Transverse colon (tissue), 4 donors: ENCODE data around the gene ABT1. TPM values are rescaled to one million over a fixed set of nuclear protein-coding genes. Genes with fewer than 3 reads are reported as not detected.
"Not testable (repeated sequence)": the region's sequence is repeated elsewhere in the genome, so short reads cannot be mapped to it uniquely, and the experiment has no call there.

ENCODE experiments used
- DNase-seq: peaks from one replicate; pipeline ENCODE4 v3.0.0-alpha.2; 2019
- H3K27ac ChIP-seq, 4 donors: fragments of 200-600 bp; sonication (generic); 2 replicates each; pipeline ENCODE4 v1.5.1; 2016 to 2018; ENCODE audit warnings: inconsistent platforms in 4 of 4
- H3K27me3 ChIP-seq: fragments of 200-600 bp; sonication (generic); 2 replicates; pipeline ENCODE4 v1.5.1; 2017; ENCODE audit warnings: inconsistent platforms
- H3K36me3 ChIP-seq, 4 donors: fragments of 200-600 bp; sonication (generic); 2 replicates each; pipeline ENCODE4 v1.5.1; 2017 to 2019; ENCODE audit warnings: inconsistent platforms in 4 of 4
- H3K4me1 ChIP-seq, 4 donors: fragments of 200-600 bp; sonication (generic); 2 replicates each; pipeline ENCODE4 v1.5.1; 2017 to 2020; ENCODE audit warnings: inconsistent platforms in 4 of 4
- H3K4me3 ChIP-seq, 4 donors: fragments of 200-600 bp; sonication (generic); 1 replicate in 1 of 4; 2 replicates in 3 of 4; pipeline versions ENCODE4 v1.5.1 to v1.6.1; 2017 to 2019; ENCODE audit warnings: inconsistent platforms in 4 of 4
- H3K9me3 ChIP-seq, 2 donors: fragments of 200-600 bp; sonication (generic); 2 replicates each; pipeline ENCODE4 v1.5.1; 2017 to 2019; ENCODE audit warnings: inconsistent platforms in 2 of 2
- EP300 ChIP-seq: sonication (generic); formaldehyde crosslinking; IDR thresholded peaks from one replicate; pipeline ENCODE4 v1.6.1; 2017; ENCODE audit warnings: antibody characterized with exemption, low read depth
- POLR2A ChIP-seq: fragments of 450-650 bp; IDR thresholded peaks from one replicate; pipeline ENCODE4 v1.6.1; 2016; ENCODE audit warnings: antibody characterized with exemption, mild to moderate bottlenecking, moderate library complexity
- POLR2AphosphoS5 ChIP-seq, 3 donors: sonication (generic); formaldehyde crosslinking; IDR thresholded peaks; one replicate each; pipeline ENCODE4 v1.6.1; 2016; ENCODE audit warnings: antibody characterized with exemption in 3 of 3
- WGBS, 2 donors: methylation state at CpG; one replicate each; pipeline ENCODE4 v1.1.5; 2018; ENCODE audit warnings: low coverage in 1 of 2; 5-methylcytosine and 5-hydroxymethylcytosine counted together
- in situ Hi-C, 4 donors: fragments of 200-750 bp; cut with MboI; loops; one replicate each; pipeline versions ENCODE4 v1.15.0 to v1.15.1; 2017; ENCODE audit warnings: low sequenced_read_pairs in 3 of 4, low pct_ligation_motif_present in 1 of 4, low pct_unique_long_range_greater_than_20kb in 1 of 4
- intact Hi-C: fragments of 100-400 bp; cut with DNase I; formaldehyde crosslinking; loops from one replicate; pipeline ENCODE4 v1.15.1; 2023; ENCODE audit warnings: low total_unique reads
- total RNA-seq, 4 donors: library from RNA; depleted of rRNA; stranded (reverse); fragments of >200 nt; gene quantifications; one replicate each; pipeline ENCODE4 v1.1.0, GENCODE V29; 2016
- TF ChIP-seq, protein P1 (sequence below), 5 experiments: fragments of 200-600 bp in 3 of 5; fragments of 450-650 bp in 2 of 5; sonication (generic) in 3 of 5; IDR thresholded peaks; 1 replicate in 2 of 5; 2 replicates in 3 of 5; pipeline ENCODE4 v1.5.1; 2016 to 2017; ENCODE audit warnings: antibody characterized with exemption in 5 of 5, inconsistent platforms in 3 of 5, mild to moderate bottlenecking in 2 of 5, moderate library complexity in 1 of 5

ABT1 gene
- 10 to 100 TPM in 3 of 4 donors, 1 to 10 TPM in 1; 5.6 to 16.5 (median 12.4) TPM for total RNA-seq

DNA sequence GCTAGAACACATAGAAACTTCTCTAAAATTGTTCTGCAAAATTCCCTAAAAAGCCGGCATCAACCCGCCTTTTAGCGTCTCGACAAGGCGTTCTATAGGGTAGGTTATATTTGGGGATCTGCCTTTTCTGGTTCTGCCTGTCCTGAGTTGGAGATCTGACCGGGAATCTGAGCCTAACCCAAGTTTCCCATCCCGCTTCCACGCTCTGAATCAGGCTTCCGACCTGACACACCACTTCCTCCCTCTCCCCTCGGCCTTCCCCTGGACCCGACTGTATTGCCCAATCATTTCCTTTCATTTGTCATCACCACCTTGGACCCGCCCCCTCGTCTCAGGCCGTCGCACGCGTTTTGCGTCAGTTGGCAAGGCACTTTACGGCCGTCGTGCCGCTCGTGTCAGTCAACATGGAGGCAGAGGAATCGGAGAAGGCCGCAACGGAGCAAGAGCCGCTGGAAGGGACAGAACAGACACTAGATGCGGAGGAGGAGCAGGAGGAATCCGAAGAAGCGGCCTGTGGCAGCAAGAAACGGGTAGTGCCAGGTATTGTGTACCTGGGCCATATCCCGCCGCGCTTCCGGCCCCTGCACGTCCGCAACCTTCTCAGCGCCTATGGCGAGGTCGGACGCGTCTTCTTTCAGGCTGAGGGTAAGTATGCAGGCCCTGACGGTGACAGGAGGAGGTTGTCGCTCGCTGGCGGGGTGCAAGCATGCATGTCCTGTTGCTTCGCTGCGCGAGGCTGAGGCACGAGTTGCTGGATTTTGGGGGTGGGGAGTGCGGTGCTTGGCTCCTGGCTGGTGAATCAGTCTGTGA lies at the start of gene ABT1:
Gene ABT1, plus strand, starts transcription at position 375 of the 810 bp plus-strand sequence. Its CDS starts 30 bp downstream, at position 405.
- WGBS, 2 donors, result 0% methylated on average over 7 to 51 of the region's 51 CpGs
- TF ChIP-seq, protein P1, sequence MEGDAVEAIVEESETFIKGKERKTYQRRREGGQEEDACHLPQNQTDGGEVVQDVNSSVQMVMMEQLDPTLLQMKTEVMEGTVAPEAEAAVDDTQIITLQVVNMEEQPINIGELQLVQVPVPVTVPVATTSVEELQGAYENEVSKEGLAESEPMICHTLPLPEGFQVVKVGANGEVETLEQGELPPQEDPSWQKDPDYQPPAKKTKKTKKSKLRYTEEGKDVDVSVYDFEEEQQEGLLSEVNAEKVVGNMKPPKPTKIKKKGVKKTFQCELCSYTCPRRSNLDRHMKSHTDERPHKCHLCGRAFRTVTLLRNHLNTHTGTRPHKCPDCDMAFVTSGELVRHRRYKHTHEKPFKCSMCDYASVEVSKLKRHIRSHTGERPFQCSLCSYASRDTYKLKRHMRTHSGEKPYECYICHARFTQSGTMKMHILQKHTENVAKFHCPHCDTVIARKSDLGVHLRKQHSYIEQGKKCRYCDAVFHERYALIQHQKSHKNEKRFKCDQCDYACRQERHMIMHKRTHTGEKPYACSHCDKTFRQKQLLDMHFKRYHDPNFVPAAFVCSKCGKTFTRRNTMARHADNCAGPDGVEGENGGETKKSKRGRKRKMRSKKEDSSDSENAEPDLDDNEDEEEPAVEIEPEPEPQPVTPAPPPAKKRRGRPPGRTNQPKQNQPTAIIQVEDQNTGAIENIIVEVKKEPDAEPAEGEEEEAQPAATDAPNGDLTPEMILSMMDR (IDR thresholded peaks at IDR 0.05), result no peak
- TF ChIP-seq POLR2AphosphoS5 (IDR thresholded peaks at IDR 0.05) (peak; percentile 94 to 96 (median 95)), POLR2A (peak; percentile 88), EP300 (no peak)
- peaks cover 0 to 21% (median 5%) of the 10 kb centered on the region in 4 donors for H3K36me3 ChIP-seq
- H3K27ac ChIP-seq, result peak within 1 kb of the TSS; percentile 89 to 92 (median 90)
- no peaks in the 10 kb centered on the region for H3K9me3 ChIP-seq
- DNase-seq, result peak; percentile 98
- intact Hi-C loops, result loop anchor here (1.0 kb wide), 1 partner anchor 255 kb away; no protein-coding TSS in a partner anchor
- in situ Hi-C loops, result loop anchor here in 2 of 4 donors (10.0 to 25.0 kb wide), 2 partner anchors 262 to 1266 kb away; a partner anchor contains a TSS
- H3K27me3 ChIP-seq, result peaks cover 34% of the 10 kb centered on the region
- peak within 1 kb of the TSS; percentile 78 to 96 (median 84) for H3K4me3 ChIP-seq
- H3K4me1 ChIP-seq, result peaks cover 6 to 23% (median 8%) of the 10 kb centered on the region in 4 donors

DNA sequence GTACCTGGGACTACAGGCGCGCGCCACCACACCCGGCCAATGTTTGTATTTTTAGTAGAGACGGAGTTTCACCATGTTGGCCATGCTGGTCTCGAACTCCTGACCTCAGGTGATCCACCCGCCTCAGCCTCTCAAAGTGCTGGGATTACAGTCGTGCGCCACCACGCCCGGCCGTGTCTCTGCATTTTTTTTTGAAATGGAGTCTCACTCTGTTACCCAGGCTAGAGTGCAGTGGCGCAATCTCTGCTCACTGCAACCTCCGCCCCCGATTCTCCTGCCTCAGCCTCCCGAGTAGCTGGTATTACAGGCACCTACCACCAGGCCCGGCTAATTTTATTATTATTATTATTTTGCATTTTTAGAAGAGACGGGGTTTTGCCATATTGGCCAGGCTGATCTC lies 49.4 kb upstream of the ABT1 start:
- H3K27me3 ChIP-seq, in situ Hi-C loops, H3K4me1 ChIP-seq, DNase-seq, H3K9me3 ChIP-seq, H3K4me3 ChIP-seq, H3K27ac ChIP-seq: not testable (repeated sequence)
- intact Hi-C loops, result loop anchor here (5.0 kb wide), 1 partner anchor 165 kb away; the partner anchor contains the start of gene BTN2A2
- 91 to 94% methylated on average over 9 to 18 of the region's 18 CpGs for WGBS, 2 donors
- H3K36me3 ChIP-seq, result peaks cover 0 to 14% (median 3%) of the 10 kb centered on the region in 4 donors

DNA sequence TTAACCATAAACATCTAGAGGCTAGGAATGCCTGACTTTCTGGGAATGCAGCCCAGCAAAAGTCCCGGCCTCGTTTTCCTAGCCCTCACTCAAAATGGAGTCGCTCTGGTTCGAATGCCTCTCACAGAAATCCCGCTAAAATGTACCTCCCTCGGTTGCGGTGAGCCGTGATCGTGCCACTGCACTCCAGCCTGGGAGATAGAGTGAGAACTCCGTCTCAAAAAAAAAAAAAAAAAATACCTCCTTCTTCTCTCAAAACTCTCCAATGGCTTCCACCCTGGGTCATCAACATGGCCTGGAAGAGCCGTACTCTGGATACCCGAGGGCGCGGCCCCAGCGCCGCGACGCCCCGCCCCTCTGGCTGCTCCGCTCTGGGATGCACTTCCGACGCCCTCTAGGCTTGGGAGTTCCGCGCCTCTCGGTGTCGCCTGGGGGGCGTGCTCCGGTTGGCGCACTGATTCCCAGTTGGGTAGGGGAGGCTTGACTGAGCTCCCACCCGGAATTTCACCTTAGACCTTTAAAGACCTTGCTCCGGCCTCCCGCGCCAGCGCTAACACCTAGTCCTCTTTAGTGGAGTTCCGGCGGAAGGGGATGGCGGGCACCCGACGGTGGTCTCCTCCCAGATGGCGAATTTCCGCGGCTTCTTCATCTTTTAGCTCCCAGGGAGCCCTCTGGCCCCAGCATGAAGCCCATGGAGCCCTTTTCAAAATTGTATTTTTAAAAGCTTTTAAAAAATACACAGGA lies 46.3 kb upstream of the ABT1 start:
- no peak for TF ChIP-seq POLR2AphosphoS5 (IDR thresholded peaks at IDR 0.05)
- TF ChIP-seq, protein P1 (IDR thresholded peaks at IDR 0.05), result no peak
- peaks cover 0 to 36% (median 14%) of the 10 kb centered on the region in 4 donors for H3K4me1 ChIP-seq
- peaks cover 0 to 7% (median under 1%) of the 10 kb centered on the region in 4 donors for H3K36me3 ChIP-seq
- no peaks in the 10 kb centered on the region for H3K27me3 ChIP-seq
- in situ Hi-C loops, result no loop called here
- H3K4me3 ChIP-seq, result peak overlapping the region; percentile 27 to 65 (median 44)
- WGBS, 2 donors, result 8% methylated on average over 41 of the region's 42 CpGs; no CpG with 5 or more reads in 1 of the 2 donors
- intact Hi-C loops, result no loop called here
- no peaks in the 10 kb centered on the region for H3K9me3 ChIP-seq
- DNase-seq, result peak; percentile 68
- peak overlapping the region; percentile 10 to 65 (median 57) for H3K27ac ChIP-seq

DNA sequence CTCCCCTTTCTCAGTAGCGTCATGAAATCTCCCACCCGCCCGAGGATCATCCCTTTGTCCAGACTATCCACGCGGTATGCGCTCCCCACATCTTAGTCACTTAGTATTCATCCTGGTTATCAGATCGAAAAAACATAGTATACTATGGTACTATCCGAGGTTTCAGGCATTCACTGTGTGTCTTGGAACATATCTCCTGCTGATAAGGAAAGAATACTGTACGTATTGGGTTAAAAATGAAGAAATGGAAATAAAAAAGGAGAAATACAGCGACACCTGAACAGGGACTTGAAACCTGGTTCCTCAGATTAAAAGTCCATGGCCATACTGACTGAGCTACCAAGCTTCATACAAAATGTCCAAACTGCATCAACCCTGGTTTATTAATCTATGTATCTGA lies 44.5 kb upstream of the ABT1 start:
- H3K4me1 ChIP-seq, result peaks cover 0 to 36% (median 14%) of the 10 kb centered on the region in 4 donors
- no peak overlapping the region for H3K4me3 ChIP-seq
- H3K27ac ChIP-seq, result no peak overlapping the region
- no peaks in the 10 kb centered on the region for H3K9me3 ChIP-seq
- TF ChIP-seq EP300 (no peak), POLR2AphosphoS5 (IDR thresholded peaks at IDR 0.05) (no peak), POLR2A (no peak)
- TF ChIP-seq, protein P1 (IDR thresholded peaks at IDR 0.05), result no peak
- WGBS, 2 donors, result 90 to 91% methylated on average over 9 to 10 of the region's 10 CpGs
- intact Hi-C loops, result no loop called here
- H3K36me3 ChIP-seq, result no peaks in the 10 kb centered on the region
- no peaks in the 10 kb centered on the region for H3K27me3 ChIP-seq
- DNase-seq, result no peak
- in situ Hi-C loops, result no loop called here
